PC-3 (cell line): Measurements from ENCODE around the gene SLIT1.

ENCODE experiments used
- CTCF ChIP-seq: fragments of 300-600 bp; sonication (generic); conservative IDR thresholded peaks from 2 replicates; pipeline ENCODE4 v1.5.1; 2017; ENCODE audit warnings: antibody characterized with exemption, low read depth, mild to moderate bottlenecking, low read length
- EZH2 ChIP-seq: fragments of 300-600 bp; sonication (generic); IDR thresholded peaks from one replicate; pipeline ENCODE4 v1.6.1; 2017; ENCODE audit warnings: antibody characterized with exemption, mild to moderate bottlenecking, low read length; ENCODE audit not compliant: unreplicated experiment

GRCh38 chr10:97039538-97040247 is 146.1 kb downstream of the SLIT1 start:
- TF ChIP-seq CTCF (no peak), EZH2 (no peak)
